HAP-1 (cell line): ENCODE measurements around the gene MBD1.
"Not testable (repeated sequence)": the region's sequence is repeated elsewhere in the genome, so short reads cannot be mapped to it uniquely, and the experiment has no call there.

Experiments used
- DNase-seq, 2 experiments: peaks; one replicate each; pipeline ENCODE4 v3.0.0-alpha.2; 2016 to 2020; ENCODE audit warnings: low spot score in 2 of 2
- H3K27me3 ChIP-seq: fragments of 250-450 bp; sonication (Bioruptor Pico); 2 replicates; pipeline ENCODE4 v1.5.1; 2020; ENCODE audit warnings: low read depth, mild to moderate bottlenecking, moderate library complexity
- H3K36me3 ChIP-seq: fragments of 250-450 bp; sonication (Bioruptor Pico); replicated peaks from 2 replicates; pipeline ENCODE4 v1.5.1; 2020; ENCODE audit warnings: mild to moderate bottlenecking
- H3K4me1 ChIP-seq: fragments of 250-450 bp; sonication (Bioruptor Pico); 2 replicates; pipeline ENCODE4 v1.5.1; 2020; ENCODE audit warnings: mild to moderate bottlenecking
- H3K4me3 ChIP-seq: fragments of 250-450 bp; sonication (Bioruptor Pico); 2 replicates; pipeline ENCODE4 v1.5.1; 2020; ENCODE audit warnings: mild to moderate bottlenecking, moderate library complexity
- H3K9me3 ChIP-seq: fragments of 250-450 bp; sonication (Bioruptor Pico); 2 replicates; pipeline ENCODE4 v1.5.1; 2020; ENCODE audit warnings: mild to moderate bottlenecking, moderate library complexity
- in situ Hi-C: fragments of 300-500 bp; cut with MboI; formaldehyde crosslinking; loops from 3 replicates; pipeline ENCODE4 v1.14.3; 2020; ENCODE audit warnings: low sequenced_read_pairs, inconsistent platforms, mixed read lengths

The MBD1 gene

DNA sequence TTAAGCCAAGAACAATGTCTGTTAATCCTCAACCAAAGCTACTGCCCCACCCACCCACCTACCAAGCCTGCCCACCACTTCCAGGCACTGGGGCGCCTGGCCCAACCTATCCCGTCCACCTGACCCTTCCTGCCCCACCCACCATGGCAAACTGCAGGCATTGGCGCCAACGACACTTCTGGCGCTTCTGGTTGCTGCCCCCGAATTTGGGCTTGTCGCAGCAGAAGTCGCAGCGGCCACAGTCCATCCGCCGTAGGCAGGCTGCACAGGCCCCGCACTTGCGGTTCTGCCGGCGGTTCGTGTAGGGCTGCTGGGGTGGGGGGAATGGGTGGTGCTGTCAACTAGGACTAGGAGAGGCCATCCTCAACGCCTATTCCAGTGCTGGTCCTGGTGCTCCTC lies 7.3 kb downstream of the MBD1 start:
- in situ Hi-C loops: no loop called here

DNA sequence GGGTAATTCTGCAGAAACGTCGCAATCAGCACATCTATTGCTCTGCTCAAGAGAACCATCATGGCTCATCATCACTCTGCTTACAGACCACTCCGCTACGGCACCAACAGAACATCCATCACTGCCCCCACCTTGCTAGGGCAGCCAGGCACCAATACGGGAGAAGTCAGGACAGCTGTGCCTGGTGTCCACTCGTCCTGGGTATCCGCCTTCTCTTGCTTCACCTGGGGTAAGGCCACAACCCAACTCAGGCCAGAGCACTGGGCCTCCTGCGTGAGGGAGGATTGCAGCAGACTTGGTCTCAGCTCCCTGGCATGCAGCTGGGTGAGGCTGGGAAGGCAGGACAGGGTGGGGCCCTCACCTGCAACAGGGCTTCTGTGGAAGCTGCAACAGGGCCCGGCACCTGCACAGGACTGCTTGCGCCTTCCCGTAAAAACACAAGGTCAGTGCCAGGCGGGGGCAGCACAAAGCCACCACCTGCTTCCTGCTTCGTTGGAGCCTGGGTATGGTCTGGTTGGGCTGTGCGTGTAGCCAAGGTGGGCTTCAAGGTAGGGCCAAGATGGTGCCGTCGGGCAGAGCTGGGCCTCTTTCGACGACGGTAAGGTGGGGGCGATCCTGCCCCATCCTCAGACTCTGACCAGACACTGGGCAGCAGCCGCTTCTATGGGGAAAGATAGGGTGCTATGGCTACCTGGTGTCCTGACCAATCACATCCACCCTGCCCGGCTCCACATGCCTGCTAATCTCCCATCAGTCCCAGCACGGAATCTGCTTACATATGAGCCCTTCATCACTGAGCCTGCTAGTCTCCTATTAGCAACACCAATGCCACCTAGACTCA lies 7.9 kb downstream of the MBD1 start:
- peaks cover 90% of the 10 kb centered on the region for H3K36me3 ChIP-seq
- H3K4me3 ChIP-seq: no peak overlapping the region
- in situ Hi-C loops: no loop called here
- H3K4me1 ChIP-seq: no peaks in the 10 kb centered on the region
- DNase-seq: no peak
- no peaks in the 10 kb centered on the region; the same call in 1 of the 2 replicates for H3K9me3 ChIP-seq
- H3K27me3 ChIP-seq: no peaks in the 10 kb centered on the region

More for the DNA sequence above, 7.3 kb downstream of the MBD1 start:
- peaks cover 91% of the 10 kb centered on the region for H3K36me3 ChIP-seq
- H3K9me3 ChIP-seq: no peaks in the 10 kb centered on the region; the same call in 1 of the 2 replicates
- H3K4me3 ChIP-seq: no peak overlapping the region
- H3K27me3 ChIP-seq: no peaks in the 10 kb centered on the region
- DNase-seq: no peak
- H3K4me1 ChIP-seq: no peaks in the 10 kb centered on the region

- Histone ChIP-seq H3K27me3 (no peaks in the 10 kb centered on the region), H3K4me1 (no peaks in the 10 kb centered on the region), H3K4me3 (no peak overlapping the region), H3K36me3 (peaks cover 85% of the 10 kb centered on the region), H3K9me3 (no peaks in the 10 kb centered on the region; the same call in 1 of the 2 replicates)
- DNase-seq: no peak
- in situ Hi-C loops: no loop called here
Measured at GRCh38 chr18:50272568-50272967, 8.8 kb downstream of the MBD1 start.

DNA sequence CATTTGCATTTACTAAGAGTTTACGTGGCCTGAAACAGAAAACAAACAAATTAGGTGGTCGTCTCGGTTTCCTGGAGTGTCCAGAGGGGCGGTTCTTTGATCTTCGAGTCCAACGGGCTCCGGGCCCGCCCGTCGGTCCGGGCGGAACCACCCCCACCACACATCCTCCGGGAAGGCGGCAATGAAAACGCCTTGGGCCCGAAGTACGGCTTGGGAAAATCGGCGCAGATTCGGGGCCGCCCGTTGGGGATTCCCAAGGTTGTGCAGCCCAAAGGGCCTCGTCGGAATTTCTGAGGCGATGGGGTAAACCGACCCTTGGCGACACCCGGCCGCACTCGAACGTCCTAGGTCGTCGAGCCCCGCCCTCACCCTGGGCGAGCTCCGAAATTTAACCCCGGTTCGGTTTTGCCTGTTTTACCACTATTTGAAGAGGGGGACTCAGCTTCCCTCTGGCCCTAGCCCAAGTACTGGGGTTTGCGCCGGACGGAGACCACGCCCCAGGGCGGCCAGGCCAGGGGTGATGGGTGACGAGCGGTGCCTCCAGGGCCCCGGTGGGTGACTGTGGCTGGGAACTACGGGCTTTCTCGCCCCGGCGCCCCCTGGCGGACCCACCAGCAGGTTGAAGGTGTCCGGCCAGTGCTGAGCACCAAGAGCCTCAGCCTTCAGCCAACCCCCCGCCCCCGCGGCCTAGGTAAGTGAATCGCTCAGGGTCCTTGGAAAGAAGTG lies 13.1 kb downstream of the MBD1 start:
- in situ Hi-C loops: no loop called here
- Histone ChIP-seq H3K36me3 (peaks cover 45% of the 10 kb centered on the region), H3K4me3 (no peak overlapping the region), H3K27me3 (no peaks in the 10 kb centered on the region), H3K4me1 (no peaks in the 10 kb centered on the region), H3K9me3 (no peaks in the 10 kb centered on the region; the same call in 1 of the 2 replicates)
- DNase-seq: peak in 1 of 2 experiments; percentile 53

DNA sequence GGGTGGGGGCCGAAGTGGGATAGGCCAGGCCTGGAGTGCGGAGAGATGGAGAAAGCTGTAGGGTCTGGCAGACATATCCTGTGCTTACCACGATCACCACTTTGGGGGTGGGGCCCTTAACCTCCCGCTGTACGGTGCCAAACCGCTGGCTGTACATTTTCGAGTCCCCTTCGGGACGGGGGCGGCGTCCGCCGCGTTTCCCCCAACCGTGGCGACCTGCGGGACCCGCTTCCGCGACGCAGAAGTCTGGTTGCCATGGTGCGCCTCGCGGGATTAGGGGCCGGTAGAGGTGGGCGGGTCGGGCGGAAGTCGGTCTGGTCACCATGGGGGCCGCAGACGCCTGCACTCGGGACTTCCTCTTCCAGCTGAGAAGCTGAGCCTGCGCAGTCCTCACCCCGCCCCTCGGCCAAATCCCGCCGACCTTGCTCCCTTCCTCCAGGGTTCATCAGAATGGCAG lies 15.0 kb downstream of the MBD1 start, which contains the start of gene CFAP53:
CFAP53 (minus strand) TSS at position 248 of the 457 bp plus-strand sequence; CDS start at position 157, 91 bp downstream.
- H3K4me3 ChIP-seq: peak within 1 kb of the TSS; percentile 43
- no peaks in the 10 kb centered on the region; the same call in 1 of the 2 replicates for H3K9me3 ChIP-seq
- in situ Hi-C loops: no loop called here

GRCh38 chr18:50262977-50263376 lies 18.3 kb downstream of the MBD1 start:
- no peak overlapping the region for H3K4me3 ChIP-seq
- no peak for DNase-seq
- H3K36me3 ChIP-seq: no peaks in the 10 kb centered on the region
- no peaks in the 10 kb centered on the region for H3K4me1 ChIP-seq
- in situ Hi-C loops: no loop called here
- H3K9me3 ChIP-seq: no peaks in the 10 kb centered on the region
- no peaks in the 10 kb centered on the region for H3K27me3 ChIP-seq

More for the DNA sequence above, 15.0 kb downstream of the MBD1 start, which contains the start of gene CFAP53:
- peaks cover 26% of the 10 kb centered on the region for H3K36me3 ChIP-seq
- DNase-seq: peak; percentile 86 to 95
- H3K4me1 ChIP-seq: no peaks in the 10 kb centered on the region
- no peaks in the 10 kb centered on the region for H3K27me3 ChIP-seq

GRCh38 chr18:50250935-50251334 lies 30.4 kb downstream of the MBD1 start:
- in situ Hi-C loops: no loop called here
- Histone ChIP-seq H3K4me3 (no peak overlapping the region), H3K27me3 (no peaks in the 10 kb centered on the region), H3K36me3 (no peaks in the 10 kb centered on the region), H3K4me1 (no peaks in the 10 kb centered on the region), H3K9me3 (no peaks in the 10 kb centered on the region)
- DNase-seq: no peak

GRCh38 chr18:50249576-50249975 lies 31.7 kb downstream of the MBD1 start:
- no peak for DNase-seq
- in situ Hi-C loops: no loop called here
- H3K36me3 ChIP-seq: no peaks in the 10 kb centered on the region
- H3K27me3 ChIP-seq: no peaks in the 10 kb centered on the region
- H3K9me3 ChIP-seq: no peaks in the 10 kb centered on the region
- H3K4me3 ChIP-seq: no peak overlapping the region
- H3K4me1 ChIP-seq: no peaks in the 10 kb centered on the region

DNA sequence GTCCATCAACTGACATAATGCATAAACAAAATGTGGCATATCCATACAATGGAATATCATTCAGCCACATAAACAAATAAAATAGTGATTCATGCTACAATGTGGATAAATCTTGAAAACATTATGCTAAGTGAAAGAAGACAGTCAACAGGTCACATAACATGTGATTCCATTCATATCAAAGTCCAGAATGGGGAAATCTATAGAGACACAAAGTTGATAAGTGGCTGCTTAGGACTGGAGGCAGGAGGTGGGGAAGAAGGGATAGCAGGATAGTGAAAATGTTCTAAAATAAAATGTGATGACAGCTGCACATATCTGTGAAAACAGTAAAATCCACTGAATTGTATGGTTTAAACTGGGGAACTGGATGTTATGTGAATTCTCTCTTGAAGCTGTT lies 33.8 kb downstream of the MBD1 start:
- in situ Hi-C loops: no loop called here
- Histone ChIP-seq H3K27me3 (no peaks in the 10 kb centered on the region), H3K36me3 (no peaks in the 10 kb centered on the region), H3K4me3 (no peak overlapping the region), H3K9me3 (no peaks in the 10 kb centered on the region), H3K4me1 (no peaks in the 10 kb centered on the region)
- DNase-seq: no peak

GRCh38 chr18:50241768-50242167 lies 39.6 kb downstream of the MBD1 start:
- H3K4me3 ChIP-seq, H3K9me3 ChIP-seq, H3K27me3 ChIP-seq, H3K4me1 ChIP-seq, in situ Hi-C loops, DNase-seq, H3K36me3 ChIP-seq: not testable (repeated sequence)

- in situ Hi-C loops: no loop called here
- no peaks in the 10 kb centered on the region for H3K27me3 ChIP-seq
- H3K4me3 ChIP-seq: no peak overlapping the region
- peaks cover 2% of the 10 kb centered on the region; the same call in 1 of the 2 replicates for H3K9me3 ChIP-seq
- H3K4me1 ChIP-seq: no peaks in the 10 kb centered on the region
- no peaks in the 10 kb centered on the region for H3K36me3 ChIP-seq
- no peak for DNase-seq
Measured at GRCh38 chr18:50240080-50240563, 41.2 kb downstream of the MBD1 start.

GRCh38 chr18:50232419-50232818 lies 48.9 kb downstream of the MBD1 start:
- Histone ChIP-seq H3K27me3 (no peaks in the 10 kb centered on the region), H3K4me3 (no peak overlapping the region), H3K4me1 (no peaks in the 10 kb centered on the region), H3K36me3 (no peaks in the 10 kb centered on the region), H3K9me3 (no peaks in the 10 kb centered on the region; the same call in 1 of the 2 replicates)
- in situ Hi-C loops: no loop called here
- no peak for DNase-seq

DNA sequence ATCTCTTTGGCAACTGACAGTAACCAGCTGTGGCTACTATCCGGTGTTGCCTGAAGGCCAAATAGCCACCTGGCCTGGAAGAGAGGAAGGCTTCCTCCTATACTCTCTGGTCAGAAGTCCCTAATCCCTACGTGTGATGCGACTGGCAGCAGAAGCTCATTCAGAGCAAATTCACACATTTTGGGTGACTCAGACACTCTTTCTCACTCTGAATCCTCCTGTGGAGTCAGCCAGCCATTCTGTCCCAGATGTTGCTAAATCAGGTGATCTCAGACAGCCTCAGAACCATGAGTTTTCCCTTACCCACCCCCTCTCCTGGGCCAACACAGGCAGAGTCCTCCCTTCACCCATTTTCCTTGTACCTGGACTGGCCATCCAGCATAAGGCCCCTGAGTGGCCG lies 49.7 kb downstream of the MBD1 start:
- Histone ChIP-seq H3K27me3 (no peaks in the 10 kb centered on the region), H3K4me1 (no peaks in the 10 kb centered on the region), H3K9me3 (no peaks in the 10 kb centered on the region; the same call in 1 of the 2 replicates), H3K36me3 (no peaks in the 10 kb centered on the region), H3K4me3 (no peak overlapping the region)
- in situ Hi-C loops: no loop called here
- no peak for DNase-seq

DNA sequence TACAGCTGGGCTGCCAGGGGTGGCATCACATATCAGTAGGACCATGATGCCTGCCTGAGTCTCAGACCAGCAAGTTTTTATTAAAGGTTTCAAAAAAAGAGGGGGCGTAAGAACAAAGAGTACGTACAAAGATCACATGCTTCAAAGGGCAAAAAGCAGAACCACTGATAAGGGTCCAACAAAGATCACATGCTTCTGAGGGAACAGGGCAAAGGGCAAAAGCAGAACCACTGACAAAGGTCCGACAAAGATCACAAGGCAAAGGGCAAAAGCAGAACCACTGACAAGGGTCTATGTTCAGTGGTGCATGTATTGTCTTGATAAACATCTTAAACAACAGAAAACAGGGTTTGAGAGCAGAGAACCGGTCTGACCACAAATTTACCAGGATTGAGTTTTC lies 61.1 kb downstream of the MBD1 start:
- H3K9me3 ChIP-seq, DNase-seq, H3K36me3 ChIP-seq, in situ Hi-C loops, H3K4me1 ChIP-seq, H3K4me3 ChIP-seq: not testable (repeated sequence)
- peaks cover 13% of the 10 kb centered on the region for H3K27me3 ChIP-seq
